Astrocyte (in vitro differentiated cells and primary cell): ENCODE measurements around the gene FAHD2B.
"Not testable (repeated sequence)": the region's sequence is repeated elsewhere in the genome, so short reads cannot be mapped to it uniquely, and the experiment has no call there.

Experiments used
- EZH2 ChIP-seq: IDR thresholded peaks from 2 replicates; pipeline ENCODE4 v1.6.1; 2012; ENCODE audit warnings: mild to moderate bottlenecking, low read length, inconsistent platforms; ENCODE audit not compliant: insufficient read depth
- TF ChIP-seq, protein P1 (sequence below): IDR thresholded peaks from 2 replicates; pipeline ENCODE4 v1.5.1; 2011; ENCODE audit warnings: low read depth, mild to moderate bottlenecking, inconsistent platforms, low read length, moderate library complexity; ENCODE audit not compliant: insufficient read depth

DNA sequence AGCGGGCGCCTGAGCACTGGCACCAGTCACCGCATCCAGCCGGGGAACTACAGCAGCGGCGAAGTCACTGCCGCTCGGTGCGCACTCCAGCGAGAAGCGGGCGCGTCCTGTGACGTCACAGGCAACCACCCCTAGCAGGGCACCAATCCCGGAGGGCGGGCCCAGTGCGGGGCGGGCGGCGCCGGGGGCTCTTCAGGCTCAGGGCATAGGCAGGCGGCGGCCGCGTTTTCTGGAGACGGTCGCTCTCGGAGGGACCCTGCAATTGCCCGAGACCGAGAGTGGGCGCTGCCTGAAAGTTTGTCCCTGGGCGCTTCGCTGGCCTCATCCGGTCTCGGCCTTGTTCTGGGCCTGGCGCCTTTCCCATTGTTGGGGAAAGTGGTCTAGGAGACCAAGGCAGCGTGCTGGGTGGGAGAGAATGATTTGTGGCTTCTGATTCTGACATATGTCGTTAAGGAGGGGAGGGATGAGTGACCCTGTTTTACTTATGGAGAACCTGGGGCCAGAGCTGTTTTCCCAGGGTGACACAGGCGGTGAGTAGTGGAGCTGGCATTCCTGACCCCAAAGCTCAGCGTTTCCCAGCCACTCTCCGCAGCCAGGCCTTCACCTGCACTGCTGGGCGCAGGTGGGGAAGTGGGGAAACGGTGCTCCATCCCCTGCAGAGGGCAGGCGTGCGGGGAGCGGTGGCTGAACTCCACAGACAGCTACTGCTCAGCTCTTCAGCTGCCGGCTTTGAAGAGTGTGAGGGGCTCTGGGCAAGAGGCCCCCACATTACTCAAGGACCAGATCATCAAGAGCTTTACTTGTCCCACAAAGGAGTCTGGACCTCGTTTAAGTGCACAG, at the start of gene FAHD2B:
- TF ChIP-seq, protein P1, sequence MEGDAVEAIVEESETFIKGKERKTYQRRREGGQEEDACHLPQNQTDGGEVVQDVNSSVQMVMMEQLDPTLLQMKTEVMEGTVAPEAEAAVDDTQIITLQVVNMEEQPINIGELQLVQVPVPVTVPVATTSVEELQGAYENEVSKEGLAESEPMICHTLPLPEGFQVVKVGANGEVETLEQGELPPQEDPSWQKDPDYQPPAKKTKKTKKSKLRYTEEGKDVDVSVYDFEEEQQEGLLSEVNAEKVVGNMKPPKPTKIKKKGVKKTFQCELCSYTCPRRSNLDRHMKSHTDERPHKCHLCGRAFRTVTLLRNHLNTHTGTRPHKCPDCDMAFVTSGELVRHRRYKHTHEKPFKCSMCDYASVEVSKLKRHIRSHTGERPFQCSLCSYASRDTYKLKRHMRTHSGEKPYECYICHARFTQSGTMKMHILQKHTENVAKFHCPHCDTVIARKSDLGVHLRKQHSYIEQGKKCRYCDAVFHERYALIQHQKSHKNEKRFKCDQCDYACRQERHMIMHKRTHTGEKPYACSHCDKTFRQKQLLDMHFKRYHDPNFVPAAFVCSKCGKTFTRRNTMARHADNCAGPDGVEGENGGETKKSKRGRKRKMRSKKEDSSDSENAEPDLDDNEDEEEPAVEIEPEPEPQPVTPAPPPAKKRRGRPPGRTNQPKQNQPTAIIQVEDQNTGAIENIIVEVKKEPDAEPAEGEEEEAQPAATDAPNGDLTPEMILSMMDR: not testable (repeated sequence)
- TF ChIP-seq EZH2: not testable (repeated sequence)
